NCI-H2107 (cell line): ENCODE measurements around the gene TMEM132D.
A peak's percentile ranks its signal among the peaks of the same experiment; 100 is the strongest.
"Not testable (repeated sequence)": the region's sequence is repeated elsewhere in the genome, so short reads cannot be mapped to it uniquely, and the experiment has no call there.

Experiments used
- DNase-seq: peaks from one replicate; lab custom pipeline; 2025; lab: John Stamatoyannopoulos, UW

The TMEM132D gene

DNA sequence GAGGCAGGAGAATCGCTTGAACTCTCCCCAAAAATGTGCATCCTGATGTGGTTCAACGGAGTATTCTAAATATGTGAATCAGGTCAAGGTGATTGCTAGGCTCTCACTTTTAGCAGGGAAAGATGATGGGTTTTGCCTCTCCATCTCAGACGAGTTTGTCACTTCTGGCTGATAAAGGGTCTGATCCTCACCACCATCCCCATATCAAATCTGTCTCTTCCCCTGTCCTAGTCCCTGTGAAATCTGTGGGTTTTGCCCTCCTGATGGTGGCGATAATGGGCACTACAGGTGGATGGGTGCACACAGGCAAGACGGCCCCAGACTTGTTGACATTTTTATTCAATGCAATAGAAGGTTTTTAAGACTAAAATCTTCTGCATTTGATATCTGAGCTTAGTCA, 665.9 kb downstream of the TMEM132D start:
- DNase-seq, result no peak

- no peak for DNase-seq
These were observed 669.6 kb downstream of the TMEM132D start for GRCh38 chr12:129234209-129234608.

DNA sequence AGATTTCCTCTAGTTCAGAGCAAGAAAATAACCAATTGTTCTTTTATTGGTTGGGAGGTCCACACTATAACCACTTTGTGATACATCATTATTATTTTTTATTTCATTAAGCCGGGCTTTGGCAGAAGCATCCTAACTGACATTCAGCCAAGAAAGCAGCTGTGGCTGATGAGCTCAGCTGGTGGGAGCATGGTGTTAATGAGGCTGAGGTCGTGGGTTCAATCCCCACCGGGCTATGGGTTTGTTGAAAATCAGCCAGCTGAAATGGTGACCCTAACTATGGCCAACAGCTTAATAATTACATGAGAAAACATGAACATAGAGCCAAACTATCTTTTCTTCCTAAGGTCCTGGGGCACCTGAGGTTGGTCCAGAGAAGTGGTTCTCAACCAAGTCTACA, 672.3 kb downstream of the TMEM132D start:
- no peak for DNase-seq

DNA sequence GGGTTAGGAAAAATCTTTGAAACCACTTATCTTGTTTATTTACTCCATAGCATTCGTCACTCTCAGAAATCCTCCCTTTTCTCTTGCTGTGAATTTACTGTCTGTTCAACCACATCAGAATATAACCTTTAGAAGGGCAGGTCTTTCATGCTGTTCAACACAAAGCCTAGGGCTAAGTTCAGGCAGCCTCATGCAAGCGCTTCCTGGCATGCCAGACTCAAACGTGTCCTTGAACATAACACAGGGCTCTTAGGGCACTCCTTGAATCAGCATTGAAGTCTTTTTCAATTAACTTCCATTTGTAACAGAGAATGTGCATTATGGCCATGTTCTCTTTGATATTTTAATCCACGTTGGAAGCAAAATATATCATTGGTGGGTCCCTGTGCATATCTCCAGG, 672.8 kb downstream of the TMEM132D start:
- no peak for DNase-seq

DNA sequence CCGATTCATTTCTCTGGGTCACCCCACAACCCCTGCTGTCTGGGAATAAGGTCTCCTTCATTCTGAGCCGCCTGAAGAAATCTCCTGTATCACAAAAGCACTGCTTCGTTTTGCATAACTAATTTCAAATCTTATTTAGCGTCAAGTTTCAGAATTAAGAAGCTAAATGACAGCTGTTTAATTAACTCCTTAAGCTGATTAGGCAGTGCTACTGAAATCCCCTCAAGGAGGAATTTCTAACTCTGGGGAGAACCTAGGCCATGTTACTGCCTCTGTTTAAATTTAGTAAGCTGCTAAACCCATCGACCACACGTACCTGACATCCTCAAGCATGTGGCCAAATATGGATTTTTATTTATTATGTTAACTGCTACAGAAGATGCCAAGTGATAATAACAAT, 677.0 kb downstream of the TMEM132D start:
- no peak for DNase-seq

GRCh38 chr12:129226005-129226404, 677.8 kb downstream of the TMEM132D start:
- DNase-seq, result no peak

DNA sequence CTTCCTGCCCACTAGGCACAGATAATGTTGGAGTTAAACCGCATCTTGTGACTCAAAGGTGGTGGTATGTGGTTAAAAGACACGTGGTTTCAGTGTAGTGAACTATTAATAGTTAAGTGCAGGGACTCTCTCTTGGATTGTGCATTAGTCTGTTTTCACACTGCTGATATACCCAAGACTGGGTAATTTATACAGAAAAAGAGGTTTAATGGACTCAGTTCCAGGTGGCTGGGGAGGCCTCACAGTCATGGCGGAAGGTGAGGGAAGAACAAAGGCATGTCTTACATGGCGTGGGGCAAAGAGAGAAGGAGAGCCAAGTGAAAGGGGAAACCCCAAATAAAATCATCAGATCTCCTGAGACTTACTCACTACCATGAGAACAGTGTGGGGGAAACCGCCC, 688.3 kb downstream of the TMEM132D start:
- DNase-seq, result no peak

GRCh38 chr12:129213551-129213950, 690.3 kb downstream of the TMEM132D start:
- no peak for DNase-seq

- DNase-seq, result no peak
These were observed 691.8 kb downstream of the TMEM132D start for GRCh38 chr12:129211862-129212630.

DNA sequence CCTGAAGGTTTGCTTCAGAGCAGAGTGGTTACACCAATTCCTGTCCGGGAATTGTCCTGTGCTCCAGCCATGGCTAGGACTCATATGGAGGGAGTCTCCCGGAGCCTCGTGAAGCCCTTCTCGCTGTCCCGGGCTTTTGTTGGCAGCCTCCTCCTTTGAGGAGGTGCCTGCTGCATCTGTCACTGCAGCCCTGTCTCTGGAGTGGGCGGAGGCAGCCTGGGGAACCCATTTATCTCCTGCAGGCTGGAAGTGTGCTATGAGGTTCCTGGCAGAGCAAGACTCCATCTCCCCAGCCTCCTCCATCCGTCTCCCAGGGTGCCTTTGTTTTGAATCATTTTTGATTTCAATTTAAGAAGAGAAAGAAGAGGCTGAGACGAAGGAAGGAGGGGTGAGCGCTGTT, 695.3 kb downstream of the TMEM132D start:
- no peak for DNase-seq

GRCh38 chr12:129207084-129207483, 696.7 kb downstream of the TMEM132D start:
- DNase-seq, result no peak

GRCh38 chr12:129203456-129203855, 700.4 kb downstream of the TMEM132D start:
- DNase-seq, result no peak

DNA sequence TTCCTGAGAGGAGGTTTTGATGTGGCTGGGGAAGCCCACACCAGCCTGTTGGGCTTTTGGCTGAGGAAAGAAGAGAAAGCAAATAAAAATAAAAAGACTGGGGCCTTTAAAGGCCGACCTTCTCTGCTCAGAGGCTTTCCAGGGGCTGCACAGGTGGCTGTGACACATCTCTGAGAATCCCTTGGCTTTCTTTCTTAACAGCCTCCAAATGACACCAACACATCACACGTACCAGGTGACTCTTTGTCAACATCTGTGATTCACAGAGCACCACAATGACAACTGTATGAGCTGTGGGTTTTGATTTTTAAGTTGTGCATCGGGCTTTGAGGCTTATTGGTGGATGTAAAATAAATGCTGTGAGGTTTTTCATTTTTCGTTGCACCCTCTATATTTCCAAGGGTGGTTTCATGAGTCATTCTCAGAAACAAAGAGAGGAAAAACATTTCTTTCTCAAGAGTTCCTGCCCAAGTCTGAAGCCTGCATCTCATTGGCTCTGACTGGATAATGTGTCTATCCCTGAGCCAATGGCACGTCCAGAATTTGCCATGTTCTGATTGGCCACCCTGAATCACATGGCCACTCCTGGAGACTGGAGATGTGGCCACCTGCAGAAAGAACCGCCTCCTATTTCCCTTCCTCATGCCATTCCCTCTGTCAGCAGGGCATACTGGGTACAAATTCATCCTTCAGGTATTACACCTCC, 701.6 kb downstream of the TMEM132D start:
- no peak for DNase-seq

DNA sequence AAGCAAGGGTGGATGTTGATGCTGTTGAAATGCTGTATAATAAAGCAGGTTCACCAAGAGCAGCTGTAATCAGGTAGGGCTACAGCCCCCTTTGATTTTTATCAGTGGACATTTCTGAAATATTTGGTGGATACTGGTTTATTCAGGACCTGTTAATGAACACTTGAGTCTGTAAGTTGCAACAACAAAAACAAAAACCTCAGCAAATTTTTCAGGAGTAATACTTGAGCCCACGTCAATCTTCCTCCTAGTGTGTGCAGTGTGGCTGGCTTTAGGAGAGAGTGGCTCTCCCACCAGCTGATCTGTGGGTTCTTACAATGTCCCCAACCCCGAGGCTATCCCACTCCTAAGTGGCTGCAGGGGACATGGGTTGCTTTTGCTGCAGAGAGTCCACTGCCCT, 702.8 kb downstream of the TMEM132D start:
- no peak for DNase-seq

GRCh38 chr12:129200576-129200975, 703.2 kb downstream of the TMEM132D start:
- peak; percentile 26 for DNase-seq

GRCh38 chr12:129196927-129197326, 706.9 kb downstream of the TMEM132D start:
- no peak for DNase-seq

DNA sequence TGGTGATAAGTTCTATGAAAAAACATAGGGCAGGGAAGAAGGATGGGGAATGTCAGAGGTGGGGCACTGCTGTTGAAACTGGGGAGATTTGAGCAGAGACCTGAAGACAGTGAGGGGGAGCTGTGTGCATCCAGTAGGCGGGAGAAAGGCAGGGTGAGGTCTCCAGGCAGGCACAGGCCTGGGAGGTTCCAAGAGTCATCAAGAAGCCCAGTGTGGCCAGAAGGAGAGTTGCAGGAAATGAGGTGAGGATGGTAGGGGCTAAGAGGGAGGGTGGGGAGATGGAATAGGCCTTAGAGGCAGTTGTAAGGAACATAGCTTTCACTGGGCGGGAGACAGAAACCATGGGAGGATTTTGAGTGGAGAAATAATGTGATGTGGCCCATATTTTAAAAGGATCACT, 708.7 kb downstream of the TMEM132D start:
- DNase-seq, result no peak

GRCh38 chr12:129193263-129193871, 710.5 kb downstream of the TMEM132D start:
- no peak for DNase-seq

- DNase-seq, result no peak
These were observed 713.0 kb downstream of the TMEM132D start for GRCh38 chr12:129190827-129191226.

GRCh38 chr12:129189879-129190278, 713.9 kb downstream of the TMEM132D start:
- DNase-seq, result not testable (repeated sequence)

DNA sequence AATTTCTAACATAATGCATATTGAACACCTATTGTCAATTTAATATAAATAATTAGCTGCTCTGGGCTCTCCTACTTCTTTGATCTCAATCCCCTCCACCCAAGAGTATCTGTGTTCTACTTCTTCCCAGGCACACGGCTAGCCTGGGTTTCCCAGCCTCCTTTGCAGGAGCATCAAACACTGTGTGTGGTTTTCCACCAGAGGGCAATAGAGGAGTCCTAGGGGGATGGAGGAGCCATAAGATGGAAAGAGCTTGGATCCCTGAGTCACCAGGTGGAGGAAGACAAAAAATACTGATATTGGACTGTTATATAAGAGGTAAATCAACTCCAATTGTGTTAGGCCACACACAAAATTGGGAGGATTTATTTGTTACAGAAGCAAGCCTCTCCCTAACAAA, 716.9 kb downstream of the TMEM132D start:
- no peak for DNase-seq

DNA sequence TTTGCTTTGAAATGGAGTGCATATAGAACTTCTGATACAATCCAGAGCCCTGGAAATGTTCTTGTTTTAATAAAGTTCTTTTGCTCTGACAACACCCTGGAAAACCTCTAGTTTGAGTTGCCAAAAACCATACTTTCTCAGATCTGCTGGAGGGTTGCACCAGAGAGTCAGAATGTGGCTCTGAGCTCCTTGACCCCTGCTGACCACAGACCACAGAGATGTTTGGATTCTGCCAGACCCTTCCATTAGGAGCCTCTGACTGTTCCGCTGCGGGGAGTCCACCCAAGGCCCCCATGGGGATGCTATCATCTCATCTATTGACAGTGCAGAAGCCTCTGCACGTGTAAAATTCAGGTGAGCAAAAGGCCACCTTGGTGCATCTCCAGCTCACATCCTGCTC, 718.0 kb downstream of the TMEM132D start:
- no peak for DNase-seq
